IPS-15b (cell line): ENCODE results near the gene FNIP1.
"Not testable (repeated sequence)": the region's sequence is repeated elsewhere in the genome, so short reads cannot be mapped to it uniquely, and the experiment has no call there.

ENCODE experiments used
- H3K27me3 ChIP-seq: one replicate; pipeline ENCODE4 v1.6.1; 2013; ENCODE audit warnings: low read length; ENCODE audit not compliant: control insufficient read depth, insufficient read depth
- H3K36me3 ChIP-seq: one replicate; pipeline ENCODE4 v1.6.1; 2013; ENCODE audit warnings: low read length; ENCODE audit not compliant: control insufficient read depth, insufficient read depth
- H3K4me1 ChIP-seq: one replicate; pipeline ENCODE4 v1.6.1; 2013; ENCODE audit warnings: mild to moderate bottlenecking, low read length; ENCODE audit not compliant: control insufficient read depth, insufficient read depth
- H3K4me3 ChIP-seq: one replicate; pipeline ENCODE4 v1.5.1; 2013; ENCODE audit warnings: low read depth, low read length
- H3K9ac ChIP-seq: one replicate; pipeline ENCODE4 v1.6.1; 2013; ENCODE audit warnings: low read depth, mild to moderate bottlenecking, low read length
- H3K9me3 ChIP-seq: one replicate; pipeline ENCODE4 v1.6.1; 2013; ENCODE audit warnings: mild to moderate bottlenecking, low read length; ENCODE audit not compliant: control insufficient read depth, insufficient read depth

The FNIP1 gene

GRCh38 chr5:131717164-131717563 lies 79.7 kb downstream of the FNIP1 start:
- H3K9me3 ChIP-seq, H3K36me3 ChIP-seq, H3K4me3 ChIP-seq, H3K27me3 ChIP-seq, H3K9ac ChIP-seq, H3K4me1 ChIP-seq: not testable (repeated sequence)

- Histone ChIP-seq H3K27me3 (no peaks in the 10 kb centered on the region), H3K9me3 (no peaks in the 10 kb centered on the region), H3K9ac (no peak overlapping the region)
These were observed 80.2 kb downstream of the FNIP1 start for GRCh38 chr5:131716650-131717049.

DNA sequence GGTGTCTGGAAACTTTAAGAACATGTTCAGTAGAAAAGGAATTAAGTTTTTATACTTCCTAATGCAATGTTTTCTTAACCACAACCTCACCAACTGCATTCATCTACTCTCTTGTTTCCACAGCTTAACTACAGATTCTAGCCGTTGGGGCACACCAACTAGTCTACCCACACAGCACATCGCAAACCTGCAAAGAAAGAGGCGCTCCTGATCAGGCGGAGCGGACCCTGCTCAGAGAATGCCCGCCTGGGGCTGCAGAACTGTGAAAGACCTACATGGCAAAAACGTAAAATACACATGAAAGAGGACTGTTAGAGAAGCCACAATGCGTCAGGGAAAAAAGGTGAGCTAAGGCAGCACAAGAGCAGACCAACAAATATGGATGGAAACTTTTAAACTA lies 86.4 kb downstream of the FNIP1 start:
- H3K9ac ChIP-seq, result no peak overlapping the region
- H3K4me1 ChIP-seq, result no peaks in the 10 kb centered on the region
- H3K27me3 ChIP-seq, result no peaks in the 10 kb centered on the region
- H3K9me3 ChIP-seq, result no peaks in the 10 kb centered on the region
- H3K4me3 ChIP-seq, result no peak overlapping the region
- no peaks in the 10 kb centered on the region for H3K36me3 ChIP-seq

More at GRCh38 chr5:131716650-131717049, 80.2 kb downstream of the FNIP1 start:
- Histone ChIP-seq H3K36me3 (no peaks in the 10 kb centered on the region), H3K4me3 (no peak overlapping the region), H3K4me1 (no peaks in the 10 kb centered on the region)

DNA sequence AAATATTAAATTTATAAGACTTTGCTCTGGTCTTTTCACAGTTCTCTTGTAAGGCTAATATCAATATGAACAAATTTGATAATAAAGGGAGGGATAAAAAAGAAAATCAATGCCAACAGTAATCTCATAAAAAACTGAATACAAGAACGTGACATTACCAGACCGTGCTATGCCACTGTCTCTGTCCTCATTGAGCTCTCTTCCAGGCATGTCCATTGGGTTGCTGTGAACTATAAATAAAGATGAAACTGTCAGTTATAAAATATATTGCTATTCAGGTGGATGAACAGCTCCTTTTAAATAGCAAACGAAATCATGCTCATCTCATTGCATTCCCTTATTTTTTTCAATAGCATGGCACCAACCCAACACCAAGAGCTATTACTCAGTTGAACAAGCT lies 87.8 kb downstream of the FNIP1 start:
- no peak overlapping the region for H3K9ac ChIP-seq
- H3K27me3 ChIP-seq, result no peaks in the 10 kb centered on the region
- H3K4me3 ChIP-seq, result no peak overlapping the region
- H3K9me3 ChIP-seq, result no peaks in the 10 kb centered on the region
- no peaks in the 10 kb centered on the region for H3K36me3 ChIP-seq
- no peaks in the 10 kb centered on the region for H3K4me1 ChIP-seq

GRCh38 chr5:131706281-131706680 lies 90.5 kb downstream of the FNIP1 start:
- Histone ChIP-seq H3K4me3 (no peak overlapping the region), H3K9ac (no peak overlapping the region), H3K36me3 (no peaks in the 10 kb centered on the region), H3K9me3 (no peaks in the 10 kb centered on the region), H3K4me1 (no peaks in the 10 kb centered on the region), H3K27me3 (no peaks in the 10 kb centered on the region)

GRCh38 chr5:131694926-131695325 lies 101.9 kb downstream of the FNIP1 start:
- Histone ChIP-seq H3K36me3 (no peaks in the 10 kb centered on the region), H3K9ac (no peak overlapping the region), H3K27me3 (no peaks in the 10 kb centered on the region), H3K4me1 (no peaks in the 10 kb centered on the region), H3K4me3 (no peak overlapping the region), H3K9me3 (no peaks in the 10 kb centered on the region)

DNA sequence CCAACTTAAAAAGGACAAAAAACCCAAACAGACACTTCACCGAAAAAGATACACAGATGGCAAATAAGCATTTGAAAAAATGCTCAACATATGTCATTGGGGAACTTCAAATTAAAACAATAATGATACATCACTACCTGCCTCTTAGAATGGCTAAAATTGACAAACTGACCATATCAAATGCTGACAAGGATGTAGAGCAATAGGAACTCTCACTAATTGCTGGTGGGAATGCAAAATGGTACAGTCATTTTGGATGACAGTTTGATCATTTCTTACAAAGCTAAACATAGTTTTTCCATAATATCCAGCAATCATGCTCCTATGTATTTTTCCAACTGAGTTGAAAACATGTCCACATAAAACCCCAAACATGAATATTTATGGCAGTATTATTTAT lies 102.9 kb downstream of the FNIP1 start:
- Histone ChIP-seq H3K4me1 (no peaks in the 10 kb centered on the region), H3K4me3 (no peak overlapping the region), H3K27me3 (no peaks in the 10 kb centered on the region), H3K9ac (no peak overlapping the region), H3K9me3 (no peaks in the 10 kb centered on the region), H3K36me3 (no peaks in the 10 kb centered on the region)

- Histone ChIP-seq H3K27me3 (no peaks in the 10 kb centered on the region), H3K9ac (no peak overlapping the region), H3K9me3 (no peaks in the 10 kb centered on the region), H3K4me3 (no peak overlapping the region), H3K4me1 (no peaks in the 10 kb centered on the region), H3K36me3 (no peaks in the 10 kb centered on the region)
These were observed 111.2 kb downstream of the FNIP1 start for GRCh38 chr5:131685516-131686171.

GRCh38 chr5:131684595-131684994 lies 112.2 kb downstream of the FNIP1 start:
- no peaks in the 10 kb centered on the region for H3K9me3 ChIP-seq
- no peak overlapping the region for H3K9ac ChIP-seq
- H3K36me3 ChIP-seq, result no peaks in the 10 kb centered on the region
- no peak overlapping the region for H3K4me3 ChIP-seq
- no peaks in the 10 kb centered on the region for H3K4me1 ChIP-seq
- no peaks in the 10 kb centered on the region for H3K27me3 ChIP-seq

DNA sequence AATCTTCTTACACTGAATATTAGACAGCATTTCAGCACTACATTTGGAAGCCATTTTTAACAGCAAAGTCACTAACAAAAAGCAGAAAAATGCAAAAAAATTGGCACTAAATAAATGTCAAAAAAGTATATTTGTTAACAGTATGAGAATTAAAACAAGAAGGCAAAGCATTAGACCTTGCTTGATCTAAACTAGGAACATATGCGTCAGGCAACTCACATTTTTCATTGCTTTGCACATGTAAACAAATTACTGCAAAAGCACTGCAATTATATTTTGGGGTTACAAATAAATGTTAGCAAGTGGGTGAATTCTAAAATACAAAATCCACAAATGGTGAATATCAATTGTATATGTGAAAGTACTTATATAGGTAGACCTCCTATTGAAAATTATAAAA lies 112.8 kb downstream of the FNIP1 start:
- no peaks in the 10 kb centered on the region for H3K9me3 ChIP-seq
- no peaks in the 10 kb centered on the region for H3K4me1 ChIP-seq
- no peak overlapping the region for H3K4me3 ChIP-seq
- H3K9ac ChIP-seq, result no peak overlapping the region
- no peaks in the 10 kb centered on the region for H3K27me3 ChIP-seq
- H3K36me3 ChIP-seq, result no peaks in the 10 kb centered on the region

DNA sequence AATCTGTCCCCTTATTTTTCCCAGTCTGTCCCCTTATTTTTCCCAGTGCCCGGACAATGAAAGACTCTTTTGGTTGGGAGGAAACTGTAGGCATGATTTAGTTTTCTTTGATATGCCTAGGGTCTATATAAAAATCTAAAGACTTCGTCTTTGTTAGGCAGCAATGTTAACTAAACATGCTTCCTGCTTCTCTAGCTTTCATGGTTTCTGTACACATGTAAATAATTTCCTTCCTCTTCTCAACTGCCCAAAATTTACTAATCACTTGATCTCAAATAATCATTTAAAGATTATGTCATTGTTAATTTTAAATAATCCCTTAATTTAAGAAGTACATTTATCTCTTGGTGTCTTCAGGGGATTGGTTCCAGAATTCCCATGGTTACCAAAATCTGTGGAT lies 114.0 kb downstream of the FNIP1 start:
- no peaks in the 10 kb centered on the region for H3K9me3 ChIP-seq
- H3K9ac ChIP-seq, result no peak overlapping the region
- H3K4me3 ChIP-seq, result no peak overlapping the region
- no peaks in the 10 kb centered on the region for H3K4me1 ChIP-seq
- H3K27me3 ChIP-seq, result no peaks in the 10 kb centered on the region
- no peaks in the 10 kb centered on the region for H3K36me3 ChIP-seq

GRCh38 chr5:131682175-131682574 lies 114.6 kb downstream of the FNIP1 start:
- Histone ChIP-seq H3K36me3 (no peaks in the 10 kb centered on the region), H3K4me1 (no peaks in the 10 kb centered on the region), H3K9me3 (no peaks in the 10 kb centered on the region), H3K4me3 (no peak overlapping the region), H3K9ac (no peak overlapping the region), H3K27me3 (no peaks in the 10 kb centered on the region)
